HepG2 (cell line): Measurements from ENCODE around the gene ADCY6. TPM values are rescaled to one million over a fixed set of nuclear protein-coding genes. Genes with fewer than 3 reads are reported as not detected.
A peak's percentile ranks its signal among the peaks of the same experiment; 100 is the strongest.

Experiments used
- ARID4A ChIP-seq: sonication (generic); formaldehyde crosslinking; IDR thresholded peaks from 2 replicates; pipeline ENCODE4 v1.5.0; 2020; ENCODE audit warnings: mild to moderate bottlenecking, missing genetic modification reagents, borderline replicate concordance
- DR1 ChIP-seq: sonication (generic); formaldehyde crosslinking; IDR thresholded peaks from 2 replicates; pipeline ENCODE4 v1.8.0; 2021; ENCODE audit warnings: mild to moderate bottlenecking, missing genetic modification reagents, inconsistent platforms
- GATA4 ChIP-seq: sonication (generic); IDR thresholded peaks from 2 replicates; pipeline ENCODE4 v1.6.1; 2016; ENCODE audit warnings: antibody characterized with exemption, low read depth, borderline replicate concordance
- HDAC1 ChIP-seq: sonication (generic); formaldehyde crosslinking; IDR thresholded peaks from 2 replicates; pipeline ENCODE4 v1.5.1; 2020; ENCODE audit warnings: mild to moderate bottlenecking, missing genetic modification reagents
- HMGXB4 ChIP-seq, 2 experiments: sonication (generic) in 1 of 2; formaldehyde crosslinking in 1 of 2; IDR thresholded peaks; 2 replicates each; pipeline versions ENCODE4 v1.4.0 to v1.6.1; 2018 to 2020; ENCODE audit warnings: missing genetic modification reagents in 2 of 2, borderline replicate concordance in 1 of 2, low read depth in 1 of 2, mild to moderate bottlenecking in 1 of 2, missing biosample characterization in 1 of 2
- KLF15 ChIP-seq: sonication (generic); formaldehyde crosslinking; IDR thresholded peaks from 2 replicates; pipeline ENCODE4 v1.8.1; 2023; ENCODE audit warnings: borderline replicate concordance, mild to moderate bottlenecking, inconsistent platforms, missing genetic modification reagents, mixed read lengths
- MIXL1 ChIP-seq: IDR thresholded peaks from 2 replicates; pipeline ENCODE4 v1.6.1; 2016
- RBFOX2 ChIP-seq: fragments of 200-400 bp; formaldehyde crosslinking; IDR thresholded peaks from 2 replicates; pipeline ENCODE4 v1.6.1; 2017; ENCODE audit warnings: low read depth, mild to moderate bottlenecking, low read length
- RBM39 ChIP-seq: fragments of 200-400 bp; formaldehyde crosslinking; IDR thresholded peaks from one replicate; pipeline ENCODE4 v1.6.1; 2018; ENCODE audit warnings: antibody characterized with exemption, mild to moderate bottlenecking, low read depth, low read length; ENCODE audit not compliant: poor library complexity, severe bottlenecking
- SNAPC4 ChIP-seq: sonication (generic); formaldehyde crosslinking; IDR thresholded peaks from 2 replicates; pipeline ENCODE4 v1.4.0; 2020; ENCODE audit warnings: mild to moderate bottlenecking, missing genetic modification reagents
- TFDP2 ChIP-seq: sonication (generic); formaldehyde crosslinking; IDR thresholded peaks from 2 replicates; pipeline ENCODE4 v1.4.0; 2020; ENCODE audit warnings: missing genetic modification reagents
- ZNF282 ChIP-seq: fragments of 450-650 bp; IDR thresholded peaks from 2 replicates; pipeline ENCODE4 v1.6.1; 2018; ENCODE audit not compliant: partially characterized antibody
- ZNF343 ChIP-seq: sonication (generic); formaldehyde crosslinking; IDR thresholded peaks from 2 replicates; pipeline ENCODE4 v1.4.0; 2020; ENCODE audit warnings: mild to moderate bottlenecking, missing genetic modification reagents
- ZNF746 ChIP-seq: sonication (generic); formaldehyde crosslinking; IDR thresholded peaks from 2 replicates; pipeline ENCODE4 v1.8.0; 2022; ENCODE audit warnings: mild to moderate bottlenecking, missing genetic modification reagents
- polyA plus RNA-seq, 8 experiments: library from polyadenylated mRNA; depleted of rRNA in 3 of 8; stranded (reverse) in 7 of 8; unstranded in 1 of 8; fragments of >200 nt; fragmentation: Illumina TruSeq in 4 of 8; extraction: Trizol in 4 of 8; gene quantifications; 2 replicates each; pipeline versions ENCODE4 v1.2.1 to v1.2.3, GENCODE V29; 2011 to 2016; ENCODE audit warnings: low read depth in 4 of 8, missing spikeins in 1 of 8, mixed read lengths in 1 of 8; ENCODE audit not compliant: insufficient read depth in 1 of 8
- total RNA-seq, 5 experiments: library from RNA; depleted of rRNA; stranded (reverse); fragments of >200 nt; fragmentation: Illumina TruSeq; extraction: Trizol; gene quantifications; 2 replicates each; pipeline ENCODE4 v1.2.3, GENCODE V29; 2016; ENCODE audit warnings: low read depth in 1 of 5

ADCY6 gene
- total and polyA plus RNA-seq, 2 of the 13 experiments (the other 11 are each of a cell fraction or from before 2014, with no cell fraction given): 10.6 to 11.8 TPM

- no peak for TF ChIP-seq ARID4A (CRISPR knock-in tag)
- 0 out of 2 replicates have a peak, but pooled peaks have one; percentile 24 for TF ChIP-seq RBFOX2
- peak in 1 of 2 experiments; percentile 62; a peak in 2 of 4 replicates for TF ChIP-seq HMGXB4 (CRISPR knock-in tag; IDR thresholded peaks at IDR 0.05; ENCODE audit: borderline replicate concordance in 1 of 2, low read depth in 1 of 2)
- TF ChIP-seq RBM39: no peak
- TF ChIP-seq SNAPC4 (CRISPR knock-in tag): no peak
- TF ChIP-seq GATA4: 0 out of 2 replicates have a peak, but pooled peaks have one; percentile 8
- no peak for TF ChIP-seq HDAC1
- TF ChIP-seq KLF15 (CRISPR knock-in tag): no peak
- peak; percentile 43; the same call in 1 of the 2 replicates for TF ChIP-seq ZNF746 (CRISPR knock-in tag)
- TF ChIP-seq MIXL1: 0 out of 2 replicates have a peak, but pooled peaks have one; percentile 24
- no peak for TF ChIP-seq DR1 (CRISPR knock-in tag)
- TF ChIP-seq ZNF282: no peak
- peak; percentile 50; the same call in 1 of the 2 replicates for TF ChIP-seq TFDP2 (CRISPR knock-in tag)
- TF ChIP-seq ZNF343: 0 out of 2 replicates have a peak, but pooled peaks have one; percentile 21
Measured at GRCh38 chr12:48788854-48789775, at the start of gene ADCY6 (continued).
